GM12872 (cell line): Measurements from ENCODE around the gene SHB.

Experiments used
- CTCF ChIP-seq: IDR thresholded peaks from 3 replicates; pipeline ENCODE4 v1.5.1; 2011; ENCODE audit warnings: low read depth, mild to moderate bottlenecking, low read length, moderate library complexity; ENCODE audit not compliant: insufficient read depth

SHB gene

GRCh38 chr9:37990404-37991015 is 78.5 kb downstream of the SHB start:
- TF ChIP-seq CTCF: no peak

GRCh38 chr9:37989701-37990100 is 79.3 kb downstream of the SHB start:
- TF ChIP-seq CTCF: no peak

- no peak for TF ChIP-seq CTCF
These were observed 80.4 kb downstream of the SHB start for GRCh38 chr9:37988602-37989001.

- no peak for TF ChIP-seq CTCF
These were observed 81.0 kb downstream of the SHB start for GRCh38 chr9:37988041-37988440.

GRCh38 chr9:37987467-37987981 is 81.5 kb downstream of the SHB start:
- no peak for TF ChIP-seq CTCF

- TF ChIP-seq CTCF: no peak
These were observed 82.2 kb downstream of the SHB start for GRCh38 chr9:37986771-37987258.

- TF ChIP-seq CTCF: no peak
These were observed 83.0 kb downstream of the SHB start for GRCh38 chr9:37986001-37986400.
